ENCODE measurements around the gene NCLN.

DNA sequence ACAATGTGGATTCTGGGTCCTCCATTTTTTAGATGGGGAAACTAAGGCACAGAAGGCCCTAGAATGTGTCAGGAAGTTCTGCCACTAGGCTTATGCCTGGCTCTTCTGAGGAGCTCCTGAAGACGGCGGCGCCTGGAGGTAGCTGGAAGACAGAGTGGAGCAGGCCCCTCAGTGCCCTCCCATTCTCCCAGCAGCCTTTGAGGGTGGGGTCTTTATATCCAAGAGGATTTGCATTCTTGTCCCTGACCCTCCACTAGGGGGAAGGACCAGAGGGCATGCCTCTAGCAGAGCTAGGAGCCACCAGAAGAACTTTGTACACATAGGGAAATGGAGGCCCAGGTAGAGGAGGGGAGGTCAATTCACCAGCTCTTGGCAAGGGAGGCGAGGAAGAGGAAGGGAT lies 48.1 kb downstream of the NCLN start:
- TF ChIP-seq, protein P1, sequence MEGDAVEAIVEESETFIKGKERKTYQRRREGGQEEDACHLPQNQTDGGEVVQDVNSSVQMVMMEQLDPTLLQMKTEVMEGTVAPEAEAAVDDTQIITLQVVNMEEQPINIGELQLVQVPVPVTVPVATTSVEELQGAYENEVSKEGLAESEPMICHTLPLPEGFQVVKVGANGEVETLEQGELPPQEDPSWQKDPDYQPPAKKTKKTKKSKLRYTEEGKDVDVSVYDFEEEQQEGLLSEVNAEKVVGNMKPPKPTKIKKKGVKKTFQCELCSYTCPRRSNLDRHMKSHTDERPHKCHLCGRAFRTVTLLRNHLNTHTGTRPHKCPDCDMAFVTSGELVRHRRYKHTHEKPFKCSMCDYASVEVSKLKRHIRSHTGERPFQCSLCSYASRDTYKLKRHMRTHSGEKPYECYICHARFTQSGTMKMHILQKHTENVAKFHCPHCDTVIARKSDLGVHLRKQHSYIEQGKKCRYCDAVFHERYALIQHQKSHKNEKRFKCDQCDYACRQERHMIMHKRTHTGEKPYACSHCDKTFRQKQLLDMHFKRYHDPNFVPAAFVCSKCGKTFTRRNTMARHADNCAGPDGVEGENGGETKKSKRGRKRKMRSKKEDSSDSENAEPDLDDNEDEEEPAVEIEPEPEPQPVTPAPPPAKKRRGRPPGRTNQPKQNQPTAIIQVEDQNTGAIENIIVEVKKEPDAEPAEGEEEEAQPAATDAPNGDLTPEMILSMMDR (IDR thresholded peaks at IDR 0.05) = no peak
- TF ChIP-seq POLR2A (IDR thresholded peaks at IDR 0.05) = no peak
